B cell (primary cell): Measurements from ENCODE around the gene KCTD14. TPM values are rescaled to one million over a fixed set of nuclear protein-coding genes. Genes with fewer than 3 reads are reported as not detected.

Experiments
- ATAC-seq: fragments of 200-7000 bp; cut with Tn5 transposase; one replicate; pipeline ENCODE4 v1.10.0; 2021; ENCODE audit warnings: low read depth, mild to moderate bottlenecking, moderate number of reproducible peaks, moderate library complexity
- CTCF ChIA-PET: fragments of 350-600 bp; sonication (Branson Sonifier 250); formaldehyde crosslinking; loops from one replicate; lab custom pipeline; 2021; ENCODE audit warnings: antibody characterized with exemption, inconsistent platforms; lab: Charles Lee
- POLR2A ChIA-PET: fragments of 350-600 bp; sonication (Branson Sonifier 250); formaldehyde crosslinking; loops from one replicate; lab custom pipeline; 2021; ENCODE audit warnings: antibody characterized with exemption; lab: Charles Lee
- DNase-seq: peaks from one replicate; pipeline ENCODE4 v3.0.0; 2013
- H2AFZ ChIP-seq: 2 replicates; pipeline ENCODE4 v1.6.1; 2012; ENCODE audit warnings: mild to moderate bottlenecking, low read depth, low read length; ENCODE audit not compliant: insufficient read depth, poor library complexity, severe bottlenecking
- H3K27ac ChIP-seq, 2 donors: 1 replicate in 1 of 2; 2 replicates in 1 of 2; pipeline ENCODE4 v1.5.1; 2012 to 2013; ENCODE audit warnings: low read length in 2 of 2, mild to moderate bottlenecking in 2 of 2, moderate library complexity in 1 of 2
- H3K27me3 ChIP-seq, 4 experiments: fragments of 200-600 bp in 1 of 4; sonication (generic) in 1 of 4; replicated peaks in 1 of 4; 1 replicate in 2 of 4; 2 replicates in 2 of 4; pipeline versions ENCODE4 v1.6.1 to v1.7.0; 2013 to 2016; ENCODE audit warnings: low read length in 3 of 4, mild to moderate bottlenecking in 2 of 4, mixed read lengths in 1 of 4, moderate library complexity in 1 of 4; ENCODE audit not compliant: insufficient read depth in 4 of 4, control insufficient read depth in 3 of 4; ENCODE audit errors: control extremely low read depth in 1 of 4
- H3K36me3 ChIP-seq, 2 experiments: replicated peaks in 1 of 2; 1 replicate in 1 of 2; 2 replicates in 1 of 2; pipeline versions ENCODE4 v1.6.1 to v1.7.1; 2013; ENCODE audit warnings: low read length in 1 of 2; ENCODE audit not compliant: insufficient read depth in 2 of 2, control insufficient read depth in 1 of 2; ENCODE audit errors: control extremely low read depth in 1 of 2, extremely low read depth in 1 of 2
- H3K4me1 ChIP-seq, 2 donors: fragments of 200-600 bp in 1 of 2; sonication (generic) in 1 of 2; 1 replicate in 1 of 2; 2 replicates in 1 of 2; pipeline versions ENCODE4 v1.5.1 to v1.6.1; 2013 to 2017; ENCODE audit warnings: low read length in 2 of 2; ENCODE audit not compliant: control insufficient read depth in 2 of 2, insufficient read depth in 2 of 2
- H3K4me2 ChIP-seq: replicated peaks from 2 replicates; pipeline ENCODE3; 2012; ENCODE audit warnings: mild to moderate bottlenecking, low read depth, low read length; ENCODE audit not compliant: poor library complexity, severe bottlenecking
- H3K4me3 ChIP-seq, 5 experiments: fragments of 200-600 bp in 1 of 5; sonication (generic) in 1 of 5; 1 replicate in 3 of 5; 2 replicates in 2 of 5; pipeline versions ENCODE4 v1.5.1 to v1.7.0; 2011 to 2016; ENCODE audit warnings: low read length in 4 of 5, mild to moderate bottlenecking in 4 of 5, low read depth in 2 of 5, control low read depth in 1 of 5, moderate library complexity in 1 of 5; ENCODE audit not compliant: insufficient read depth in 1 of 5; ENCODE audit errors: control extremely low read depth in 1 of 5, extremely low read depth in 1 of 5
- H3K79me2 ChIP-seq: fragments of 200-600 bp; sonication (generic); one replicate; pipeline ENCODE4 v1.6.0; 2016; ENCODE audit warnings: low read length; ENCODE audit not compliant: control insufficient read depth, insufficient read depth
- H3K9ac ChIP-seq: fragments of 200-600 bp; sonication (generic); 2 replicates; pipeline ENCODE4 v1.6.1; 2017; ENCODE audit warnings: mild to moderate bottlenecking, low read length, moderate library complexity
- H3K9me3 ChIP-seq, 3 donors: one replicate each; pipeline versions ENCODE4 v1.6.1 to v1.7.1; 2013; ENCODE audit warnings: low read length in 2 of 3; ENCODE audit not compliant: control insufficient read depth in 2 of 3, insufficient read depth in 1 of 3; ENCODE audit errors: control extremely low read depth in 1 of 3
- H4K20me1 ChIP-seq: 2 replicates; pipeline ENCODE4 v1.6.0; 2012; ENCODE audit warnings: mild to moderate bottlenecking, low read length; ENCODE audit not compliant: insufficient read depth, control insufficient read depth, poor library complexity, severe bottlenecking
- H3K27ac Mint-ChIP-seq: one replicate; pipeline ENCODE4 v1.8.0; 2021; ENCODE audit warnings: mixed read lengths
- H3K27me3 Mint-ChIP-seq: one replicate; pipeline ENCODE4 v1.8.0; 2021; ENCODE audit warnings: mixed read lengths
- H3K4me1 Mint-ChIP-seq: one replicate; pipeline ENCODE4 v1.8.0; 2021; ENCODE audit warnings: mixed read lengths
- H3K4me3 Mint-ChIP-seq: one replicate; pipeline ENCODE4 v1.8.0; 2021; ENCODE audit warnings: mixed read lengths
- H3K9me3 Mint-ChIP-seq: one replicate; pipeline ENCODE4 v1.8.0; 2022; ENCODE audit warnings: mixed read lengths; ENCODE audit not compliant: insufficient read depth
- CTCF ChIP-seq: fragments of 200-600 bp; IDR thresholded peaks from one replicate; pipeline ENCODE4 v1.8.0; 2022; ENCODE audit warnings: antibody characterized with exemption, mild to moderate bottlenecking
- EZH2 ChIP-seq: IDR thresholded peaks from 2 replicates; pipeline ENCODE4 v1.6.1; 2012; ENCODE audit warnings: borderline replicate concordance, low read depth, mild to moderate bottlenecking, moderate library complexity, low read length; ENCODE audit not compliant: insufficient read depth, poor library complexity, severe bottlenecking
- WGBS: methylation state at CpG from one replicate; pipeline ENCODE4 v1.1.5; 2013; ENCODE audit warnings: missing lambda C conversion rate; ENCODE audit not compliant: insufficient coverage; 5-methylcytosine and 5-hydroxymethylcytosine counted together
- intact Hi-C: fragments of 100-400 bp; cut with micrococcal nuclease; formaldehyde crosslinking; loops from one replicate; pipeline ENCODE4 v1.10.0; 2022
- polyA plus RNA-seq: library from polyadenylated mRNA; depleted of rRNA; stranded (reverse); fragments of >200 nt; gene quantifications from 2 replicates; pipeline ENCODE4 v1.2.3, GENCODE V29; 2012
- total RNA-seq, 2 donors: library from RNA; stranded (reverse); fragments of 120-200 nt in 1 of 2; gene quantifications; 1 replicate in 1 of 2; 2 replicates in 1 of 2; pipeline versions ENCODE4 v1.2.3 to v1.2.4, GENCODE V29; 2013 to 2022

KCTD14 gene
- total and polyA plus RNA-seq, 2 donors (not counting 1 experiment from before 2014, with no cell fraction given), result 0.18 TPM; not detected in 1

GRCh38 chr11:78069465-78069864 lies 46.4 kb upstream of the KCTD14 start:
- intact Hi-C loops, result no loop called here
- no peak overlapping the region for H3K4me3 ChIP-seq
- peaks cover 10 to 41% of the 10 kb centered on the region in 2 experiments for H3K36me3 ChIP-seq
- no peak overlapping the region for H3K9ac ChIP-seq
- POLR2A ChIA-PET, result no interaction called here
- no peaks in the 10 kb centered on the region for H3K27me3 ChIP-seq
- no peak for DNase-seq
- H3K79me2 ChIP-seq, result peaks cover 20% of the 10 kb centered on the region
- no CpG with 5 or more reads among the region's 2 CpGs for WGBS
- no peaks in the 10 kb centered on the region for H3K9me3 ChIP-seq
- TF ChIP-seq CTCF (no peak), EZH2 (no peak)
- H3K4me1 Mint-ChIP-seq, result peaks cover 8% of the 10 kb centered on the region
- H3K4me2 ChIP-seq, result no peak overlapping the region
- no peaks in the 10 kb centered on the region for H3K9me3 Mint-ChIP-seq
- H4K20me1 ChIP-seq, result peaks cover 10% of the 10 kb centered on the region
- no peak overlapping the region for H3K27ac ChIP-seq
- no peak overlapping the region for H2AFZ ChIP-seq
- no peaks in the 10 kb centered on the region for H3K27me3 Mint-ChIP-seq
- H3K4me1 ChIP-seq, result no peaks in the 10 kb centered on the region
- no peak overlapping the region for H3K4me3 Mint-ChIP-seq
- H3K27ac Mint-ChIP-seq, result no peak overlapping the region
- CTCF ChIA-PET, result no interaction called here
- no peak for ATAC-seq

DNA sequence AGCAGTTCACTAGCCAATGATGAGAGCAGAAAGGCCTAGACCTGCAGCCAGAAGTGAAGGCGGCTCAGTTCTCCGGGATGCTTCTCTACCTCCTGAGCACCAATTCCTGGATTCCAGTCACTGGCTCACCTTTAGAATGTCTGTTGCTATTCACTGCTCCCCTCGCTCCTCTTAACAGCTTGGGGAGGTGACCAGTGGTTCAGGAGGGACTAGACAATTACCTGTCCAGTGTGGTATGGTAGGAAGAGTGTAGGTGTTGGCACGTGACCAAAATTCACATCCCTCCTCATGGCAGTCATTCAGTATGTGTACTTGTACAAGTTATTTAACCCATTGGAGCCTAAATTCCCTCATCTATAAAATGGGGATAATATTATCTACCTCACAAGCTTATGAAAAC lies 44.6 kb upstream of the KCTD14 start:
- Mint-ChIP-seq H3K4me3 (no peak overlapping the region), H3K27me3 (no peaks in the 10 kb centered on the region), H3K27ac (no peak overlapping the region), H3K9me3 (no peaks in the 10 kb centered on the region), H3K4me1 (peaks cover 7% of the 10 kb centered on the region)
- CTCF ChIA-PET, result interaction anchor here (1.0 kb wide), 1 partner anchor 22 kb away, joined by 4 read pairs; no protein-coding TSS in a partner anchor
- intact Hi-C loops, result no loop called here
- H3K79me2 ChIP-seq, result peaks cover 14% of the 10 kb centered on the region
- POLR2A ChIA-PET, result no interaction called here
- ATAC-seq (no peak), DNase-seq (no peak)
- 100% methylated on average over 2 of the region's 4 CpGs for WGBS
- no peaks in the 10 kb centered on the region for H3K9me3 ChIP-seq
- no peaks in the 10 kb centered on the region for H4K20me1 ChIP-seq
- no peak for TF ChIP-seq EZH2
- TF ChIP-seq CTCF, result no peak
- no peak overlapping the region for H3K4me3 ChIP-seq
- no peak overlapping the region for H3K9ac ChIP-seq
- no peaks in the 10 kb centered on the region for H3K27me3 ChIP-seq
- peaks cover 10 to 41% of the 10 kb centered on the region in 2 experiments for H3K36me3 ChIP-seq
- H3K4me1 ChIP-seq, result no peaks in the 10 kb centered on the region
- H3K4me2 ChIP-seq, result no peak overlapping the region
- no peak overlapping the region for H2AFZ ChIP-seq
- H3K27ac ChIP-seq, result no peak overlapping the region
